ENCODE data around the gene MRPL48.

MRPL48 gene

GRCh38 chr11:73862986-73863385, 75.3 kb downstream of the MRPL48 start:
- H3K4me3 ChIP-seq (ENCODE audit: low read depth, low read length) = no peak overlapping the region
- TF ChIP-seq CTCF (IDR thresholded peaks at IDR 0.05; ENCODE audit: borderline replicate concordance, insufficient read depth, low read depth, low read length) = no peak

- TF ChIP-seq CTCF (IDR thresholded peaks at IDR 0.05; ENCODE audit: borderline replicate concordance, insufficient read depth, low read depth, low read length) = no peak
- no peak overlapping the region for H3K4me3 ChIP-seq (ENCODE audit: low read depth, low read length)
Measured at GRCh38 chr11:73866095-73866579, 78.5 kb downstream of the MRPL48 start.

DNA sequence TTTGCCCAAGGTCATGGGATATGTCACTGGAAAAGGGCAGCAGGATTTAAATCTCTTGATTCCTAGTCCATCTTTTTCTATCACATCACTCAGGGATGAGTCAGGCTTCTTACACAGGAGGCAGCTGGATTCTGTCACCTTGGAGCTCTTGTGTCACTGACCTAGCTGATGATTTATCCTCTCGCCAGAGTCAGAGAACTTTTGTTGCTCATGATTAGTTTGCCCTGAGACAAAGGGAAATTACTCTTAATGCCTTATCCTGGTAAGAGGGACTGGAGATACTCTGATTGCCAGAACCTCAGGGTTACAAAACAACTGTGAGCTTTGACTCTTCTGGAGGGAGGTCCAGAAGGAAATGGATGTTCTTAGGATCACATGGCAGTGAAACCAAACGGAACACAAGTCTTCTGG, 78.9 kb downstream of the MRPL48 start:
- TF ChIP-seq CTCF (IDR thresholded peaks at IDR 0.05; ENCODE audit: borderline replicate concordance, insufficient read depth, low read depth, low read length) = no peak
- H3K4me3 ChIP-seq (ENCODE audit: low read depth, low read length) = no peak overlapping the region

GRCh38 chr11:73869332-73869949, 81.8 kb downstream of the MRPL48 start:
- H3K4me3 ChIP-seq (ENCODE audit: low read depth, low read length) = no peak overlapping the region
- no peak for TF ChIP-seq CTCF (IDR thresholded peaks at IDR 0.05; ENCODE audit: borderline replicate concordance, insufficient read depth, low read depth, low read length)

GRCh38 chr11:73870261-73870660, 82.6 kb downstream of the MRPL48 start:
- TF ChIP-seq CTCF (IDR thresholded peaks at IDR 0.05; ENCODE audit: borderline replicate concordance, insufficient read depth, low read depth, low read length) = no peak
- no peak overlapping the region for H3K4me3 ChIP-seq (ENCODE audit: low read depth, low read length)

DNA sequence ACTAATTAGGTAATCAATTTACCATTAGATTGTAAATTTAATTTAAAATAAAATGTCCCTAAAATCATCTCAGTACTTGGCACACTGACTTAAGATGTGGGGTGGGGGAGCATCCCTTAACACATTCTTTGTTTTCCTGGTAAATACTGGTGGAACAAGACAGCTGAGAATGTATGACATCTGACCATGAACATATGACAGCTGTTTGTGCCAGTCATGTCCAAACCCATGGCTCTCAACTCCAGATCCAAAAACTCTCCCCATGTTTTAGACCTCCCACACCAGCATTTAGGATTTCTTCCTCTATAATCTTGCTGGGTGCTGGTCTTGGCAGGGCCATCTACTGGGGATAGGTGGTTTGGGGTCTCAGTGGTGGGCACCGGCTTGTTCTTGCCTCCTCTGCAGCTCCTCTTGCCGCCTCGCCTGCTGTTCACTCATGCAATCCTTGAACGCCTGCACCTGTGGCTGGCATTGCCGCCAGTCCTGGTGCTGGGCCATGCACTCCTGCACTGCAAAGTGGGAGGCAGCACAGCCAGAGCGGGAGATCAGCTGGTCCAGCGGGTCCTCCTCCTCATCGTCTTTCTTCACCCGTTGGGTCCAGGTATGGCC, 85.2 kb downstream of the MRPL48 start:
- no peak for TF ChIP-seq CTCF (IDR thresholded peaks at IDR 0.05; ENCODE audit: borderline replicate concordance, insufficient read depth, low read depth, low read length)
- H3K4me3 ChIP-seq (ENCODE audit: low read depth, low read length) = no peak overlapping the region

GRCh38 chr11:73875380-73875779, 87.7 kb downstream of the MRPL48 start:
- no peak for TF ChIP-seq CTCF (IDR thresholded peaks at IDR 0.05; ENCODE audit: borderline replicate concordance, insufficient read depth, low read depth, low read length)
- peak overlapping the region; percentile 67 for H3K4me3 ChIP-seq (ENCODE audit: low read depth, low read length)

Measured in GM12875 (cell line).